HG02623 (cell line): Measurements from ENCODE around the gene CITED1.
A peak's percentile ranks its signal among the peaks of the same experiment; 100 is the strongest.
"Not testable (repeated sequence)": the region's sequence is repeated elsewhere in the genome, so short reads cannot be mapped to it uniquely, and the experiment has no call there.

Experiments used
- ATAC-seq: cut with Tn5 transposase; IDR thresholded peaks from one replicate; pipeline ENCODE4 v1.9.1; 2021; ENCODE audit warnings: moderate library complexity; ENCODE audit not compliant: unreplicated experiment

The CITED1 gene

DNA sequence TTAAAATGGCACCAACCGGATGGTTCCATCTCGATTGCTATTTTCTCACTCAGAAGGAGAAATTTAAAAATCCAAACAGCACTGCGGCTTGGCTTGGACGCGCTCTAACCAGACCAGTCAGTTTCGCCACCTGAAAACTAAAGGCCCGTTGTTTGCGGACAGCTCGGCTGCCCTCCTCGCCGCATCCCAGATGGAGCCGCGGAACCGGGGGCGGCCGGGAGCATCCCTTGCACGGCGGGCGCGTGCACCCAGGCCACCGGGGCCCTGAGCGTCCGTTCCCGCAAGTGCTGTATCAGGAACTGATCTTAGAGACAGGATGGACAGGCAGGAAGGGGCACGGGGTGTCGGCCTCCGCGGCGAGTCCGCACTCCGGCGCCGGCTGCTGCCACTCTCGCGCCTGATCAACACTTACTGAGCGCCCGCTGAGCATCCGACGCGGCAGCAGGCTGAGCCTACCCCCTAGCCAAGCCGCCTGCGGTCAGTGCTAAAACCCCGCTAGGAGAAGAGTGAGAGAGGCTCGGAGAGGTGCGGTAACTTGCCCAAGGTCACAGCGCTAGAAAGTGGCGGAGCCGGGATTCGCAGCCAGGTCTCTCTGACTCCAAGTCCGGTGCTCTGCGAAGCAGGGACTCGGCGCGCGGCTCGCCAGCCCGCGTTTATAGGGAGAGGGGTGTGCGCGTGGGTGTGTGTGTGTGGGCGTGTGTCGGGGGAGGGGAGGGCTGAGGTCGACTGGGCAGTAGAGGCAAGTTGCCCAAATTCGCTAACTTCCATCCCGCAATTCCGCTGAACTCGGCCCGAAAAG lies at the start of gene CITED1:
TSS of gene CITED1 (minus strand) at position 629 of the 799 bp plus-strand sequence. CDS start 3,045 bp downstream, outside the sequence.
- ATAC-seq = no peak

DNA sequence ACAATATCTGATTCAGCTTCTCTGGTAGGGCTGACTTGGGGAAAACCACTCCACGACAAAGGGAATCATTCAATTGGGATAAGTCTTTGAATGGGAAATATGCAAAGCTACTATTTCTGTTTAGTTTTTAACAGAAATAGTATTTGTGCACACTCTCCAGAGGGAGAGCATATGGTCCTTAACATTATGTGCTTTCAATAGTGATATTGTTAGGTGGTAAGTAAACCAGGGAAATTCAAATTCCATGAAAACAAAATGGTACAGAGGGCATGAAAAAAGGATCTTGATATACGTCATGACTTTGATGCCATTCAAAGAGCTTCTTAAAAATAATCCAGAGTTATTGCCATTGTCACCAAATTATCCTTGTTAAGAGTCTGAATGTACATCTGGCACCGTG lies 47.1 kb upstream of the CITED1 start:
- ATAC-seq = no peak

GRCh38 chrX:72351606-72352334 lies 46.1 kb upstream of the CITED1 start:
- no peak for ATAC-seq

- peak; percentile 93 for ATAC-seq
Observed at GRCh38 chrX:72349190-72349589, 43.5 kb upstream of the CITED1 start.

DNA sequence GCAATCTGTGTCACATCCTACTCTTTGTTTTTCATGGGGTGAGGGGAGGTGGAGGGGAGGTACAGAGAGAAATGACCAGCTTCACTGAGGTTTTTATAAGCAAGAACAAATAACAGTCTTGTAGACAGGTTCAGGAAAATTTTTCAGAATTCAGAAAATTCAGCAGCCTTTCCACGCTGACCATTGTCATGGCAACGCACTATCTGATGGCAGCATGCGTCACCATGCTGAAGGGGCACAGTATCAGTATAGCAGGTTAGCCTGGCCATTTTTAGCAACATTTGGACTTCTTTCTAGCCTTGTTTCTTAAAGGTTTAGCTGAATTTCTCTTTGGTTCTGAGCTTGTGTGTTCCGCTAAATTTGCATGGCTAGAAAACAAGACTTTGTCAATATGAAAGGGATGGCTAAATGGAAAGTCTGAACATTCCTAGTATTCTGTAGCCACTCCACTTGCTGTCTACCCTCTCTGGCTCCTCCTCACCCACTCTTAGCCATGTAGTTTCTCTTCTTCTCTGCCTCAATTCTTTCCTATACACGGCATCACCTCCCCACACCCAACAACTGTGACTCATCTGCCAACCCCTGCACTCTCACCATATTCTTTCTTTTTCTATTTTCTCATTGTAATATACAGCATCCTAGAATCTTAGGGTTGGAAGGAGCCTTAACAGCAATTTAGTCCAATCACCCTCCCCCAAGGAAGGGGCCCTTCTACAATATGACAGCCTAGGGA lies 42.7 kb upstream of the CITED1 start:
- no peak for ATAC-seq

- no peak for ATAC-seq
Observed at GRCh38 chrX:72347366-72347765, 41.7 kb upstream of the CITED1 start.

GRCh38 chrX:72346302-72346949 lies 40.7 kb upstream of the CITED1 start:
- no peak for ATAC-seq

DNA sequence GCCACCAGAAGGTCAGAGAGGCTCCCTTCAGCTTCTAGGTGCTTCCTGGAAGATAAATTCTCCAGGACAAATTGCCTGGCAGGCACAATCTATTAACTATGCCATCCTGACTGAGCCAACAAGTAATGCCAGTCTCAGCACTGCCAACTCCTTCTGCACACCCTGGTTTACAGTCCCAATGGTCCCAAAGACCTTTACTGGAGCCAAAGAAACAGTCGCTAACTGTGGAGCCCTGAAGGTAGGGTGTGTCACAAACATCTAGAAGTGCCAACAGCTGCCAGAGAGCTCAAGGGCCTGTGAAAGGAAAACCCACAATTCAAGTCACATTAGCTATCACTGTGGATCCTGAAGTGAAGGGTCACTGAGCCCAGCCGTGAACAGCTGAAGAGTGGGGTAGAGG lies 34.9 kb upstream of the CITED1 start:
- no peak for ATAC-seq

- ATAC-seq = no peak
Observed at GRCh38 chrX:72340041-72340440, 34.3 kb upstream of the CITED1 start.

DNA sequence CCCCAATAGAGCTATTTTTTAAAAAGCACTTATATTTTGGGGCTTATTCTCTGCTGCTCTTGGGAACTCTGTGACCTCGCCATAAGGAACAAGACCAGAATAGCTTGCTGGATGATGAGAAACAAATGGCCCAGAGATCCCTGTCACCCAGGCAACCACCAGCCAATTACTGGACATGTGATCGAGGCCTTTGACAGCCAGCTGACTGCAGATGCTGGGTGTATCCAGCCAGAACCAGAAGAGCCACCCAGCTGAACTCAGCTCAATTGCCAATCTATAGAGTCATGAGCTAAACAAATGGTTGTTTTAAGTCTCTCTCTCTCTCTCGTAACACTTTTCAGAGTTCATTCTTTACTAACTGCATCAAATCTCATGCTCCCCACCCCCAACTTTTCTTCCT lies 24.4 kb upstream of the CITED1 start:
- no peak for ATAC-seq

GRCh38 chrX:72326605-72327300 lies 21.0 kb upstream of the CITED1 start:
- no peak for ATAC-seq

DNA sequence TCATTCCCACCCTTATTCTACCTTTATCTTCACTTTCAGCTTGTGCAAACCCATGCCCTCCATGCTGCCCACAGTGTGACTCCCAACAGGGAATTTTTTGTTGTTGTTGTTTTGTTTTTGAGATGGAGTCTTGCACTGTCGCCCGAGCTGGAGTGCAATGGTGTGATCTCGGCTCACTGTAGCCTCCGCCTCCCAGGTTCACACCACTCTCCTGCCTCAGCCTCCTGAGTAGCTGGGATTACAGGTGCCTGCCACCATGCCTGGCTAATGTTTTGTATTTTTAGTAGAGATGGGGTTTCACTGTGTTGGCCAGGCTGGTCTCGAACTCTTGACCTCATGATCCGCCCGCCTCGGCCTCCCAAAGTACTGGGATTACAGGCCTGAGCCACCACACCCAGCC lies 13.9 kb upstream of the CITED1 start:
- ATAC-seq = not testable (repeated sequence)

DNA sequence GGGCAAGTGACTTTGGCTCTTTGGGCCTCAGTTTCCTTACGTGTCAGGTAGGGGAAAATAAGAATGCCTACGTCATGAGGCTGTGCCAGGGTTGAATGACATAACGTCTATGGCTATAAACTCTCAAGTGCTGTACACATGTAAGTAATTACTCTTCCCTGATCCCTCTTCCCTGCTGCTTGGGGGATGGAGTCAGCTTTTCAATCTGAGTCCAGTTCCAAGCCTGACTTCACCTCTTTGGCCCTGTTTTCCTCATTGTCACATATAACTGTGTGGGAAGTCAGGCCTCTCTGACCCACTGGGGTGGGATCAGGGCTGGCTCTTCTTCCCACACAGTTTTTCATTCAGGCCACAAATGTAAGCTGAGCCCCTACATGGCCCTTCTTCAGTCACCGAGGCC lies 11.4 kb upstream of the CITED1 start:
- ATAC-seq = no peak

DNA sequence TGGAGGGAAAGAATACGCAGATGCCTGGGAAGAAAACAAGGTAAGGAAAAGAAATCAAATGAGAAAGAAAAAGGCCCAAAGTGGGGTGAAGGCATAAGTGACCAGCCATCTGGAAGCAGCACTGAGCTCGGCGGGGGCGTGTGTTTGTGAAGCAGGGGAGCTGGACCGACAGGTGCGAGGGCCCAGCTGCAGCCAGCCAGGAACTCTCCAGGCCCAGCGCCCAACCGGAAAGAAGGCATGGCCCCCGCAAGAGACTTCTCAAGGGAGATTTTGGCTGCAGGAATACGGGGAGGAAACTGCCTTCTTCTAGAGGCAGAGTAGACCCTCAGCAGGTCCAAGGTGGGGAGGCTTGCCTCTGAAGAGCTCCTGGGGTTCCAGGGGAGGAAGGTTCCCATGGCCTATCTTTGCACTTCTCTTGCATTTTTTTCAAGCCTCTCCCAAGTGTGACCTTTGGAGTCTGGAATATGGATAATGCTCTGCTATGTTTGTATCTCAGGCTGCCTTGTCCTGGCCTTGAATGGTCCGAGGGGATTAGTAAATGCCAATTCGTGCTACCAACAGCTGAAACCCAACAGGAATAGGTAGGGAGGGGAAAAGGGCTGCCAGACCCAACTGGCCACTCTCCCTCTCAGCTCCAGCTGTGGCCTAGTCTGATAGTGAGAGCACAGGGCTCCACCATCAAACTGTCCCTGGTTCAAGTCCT lies 10.8 kb upstream of the CITED1 start:
- ATAC-seq = no peak

GRCh38 chrX:72314881-72315280 lies 9.2 kb upstream of the CITED1 start:
- ATAC-seq = no peak

DNA sequence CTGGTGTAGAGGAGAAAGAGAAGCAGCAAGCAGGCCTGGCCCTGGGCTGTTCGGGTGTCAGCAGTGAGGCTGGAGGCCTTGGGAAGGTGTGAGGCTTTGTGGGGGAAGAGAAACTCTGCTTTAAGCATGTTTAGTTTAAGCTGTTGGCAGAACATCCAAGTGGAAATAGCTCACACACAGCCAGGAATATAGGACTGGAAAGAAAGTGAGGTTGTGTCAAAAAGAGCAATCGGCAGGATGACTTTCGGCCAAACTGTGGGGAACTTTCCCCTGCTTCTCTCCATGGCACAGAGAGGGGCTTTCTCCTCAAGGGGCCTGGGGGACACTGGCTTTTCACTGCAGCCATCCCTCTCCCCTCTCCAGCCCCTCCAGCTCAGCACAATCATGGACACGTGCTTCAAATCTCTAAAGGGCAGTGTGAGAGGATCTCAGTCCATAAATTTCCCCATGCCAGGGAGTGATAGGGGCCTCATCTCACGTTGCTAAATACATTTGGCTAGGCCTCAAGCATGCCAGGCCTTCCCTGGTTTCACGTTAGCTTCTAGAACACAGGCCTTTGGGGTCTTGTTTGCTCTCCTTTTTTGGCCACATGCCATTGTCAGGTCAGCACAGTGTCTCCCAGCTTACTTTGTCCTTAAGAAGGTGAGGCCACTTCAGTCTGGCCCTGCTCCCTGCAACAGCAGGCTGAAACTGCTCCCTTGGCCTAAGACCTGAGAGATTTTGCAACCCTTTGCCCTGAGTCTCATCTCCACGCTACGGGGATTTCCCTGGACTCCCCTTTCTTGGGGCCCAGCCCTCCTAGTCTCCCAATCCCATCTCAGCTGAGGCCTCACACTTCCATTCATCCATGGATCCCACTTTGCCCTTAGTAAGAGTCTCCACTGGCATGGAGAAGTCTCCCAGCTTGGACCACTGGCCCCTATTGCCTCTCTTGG lies 8.3 kb upstream of the CITED1 start:
- ATAC-seq = no peak

GRCh38 chrX:72312311-72312940 lies 6.7 kb upstream of the CITED1 start:
- ATAC-seq = no peak

GRCh38 chrX:72309297-72310071 lies 3.8 kb upstream of the CITED1 start:
- no peak for ATAC-seq
